Ishikawa (cell line): Measurements from ENCODE around the gene NCK1.

Source experiments
- CREB1 ChIP-seq: IDR thresholded peaks from 2 replicates; pipeline ENCODE4 v1.6.1; 2012; ENCODE audit warnings: low read depth
- EP300 ChIP-seq: IDR thresholded peaks from 2 replicates; pipeline ENCODE4 v1.6.1; 2012; ENCODE audit warnings: borderline replicate concordance
- FOXM1 ChIP-seq: IDR thresholded peaks from 2 replicates; pipeline ENCODE4 v1.6.1; 2012; ENCODE audit warnings: low read depth, borderline replicate concordance
- NFIC ChIP-seq: IDR thresholded peaks from 2 replicates; pipeline ENCODE4 v1.6.1; 2012
- RAD21 ChIP-seq: IDR thresholded peaks from 2 replicates; pipeline ENCODE4 v1.6.1; 2012; ENCODE audit warnings: low read depth
- REST ChIP-seq: IDR thresholded peaks from 2 replicates; pipeline ENCODE4 v1.6.1; 2012; ENCODE audit warnings: low read depth, mild to moderate bottlenecking
- TAF1 ChIP-seq: IDR thresholded peaks from 2 replicates; pipeline ENCODE4 v1.6.1; 2012; ENCODE audit warnings: low read depth, mild to moderate bottlenecking
- TCF12 ChIP-seq: IDR thresholded peaks from 2 replicates; pipeline ENCODE4 v1.6.1; 2012; ENCODE audit warnings: low read depth
- USF1 ChIP-seq: IDR thresholded peaks from 2 replicates; pipeline ENCODE4 v1.6.1; 2012
- YY1 ChIP-seq: IDR thresholded peaks from 2 replicates; pipeline ENCODE4 v1.6.1; 2012; ENCODE audit warnings: low read depth
- ZBTB7A ChIP-seq: IDR thresholded peaks from 2 replicates; pipeline ENCODE4 v1.6.1; 2012; ENCODE audit warnings: low read depth

GRCh38 chr3:136869282-136869681 is 7.3 kb downstream of the NCK1 start:
- TF ChIP-seq TCF12: no peak
- no peak for TF ChIP-seq EP300
- TF ChIP-seq CREB1: no peak
- TF ChIP-seq TAF1: no peak
- TF ChIP-seq REST: no peak
- no peak for TF ChIP-seq USF1
- TF ChIP-seq ZBTB7A: no peak
- no peak for TF ChIP-seq YY1
- TF ChIP-seq NFIC: no peak
- TF ChIP-seq RAD21: no peak
- no peak for TF ChIP-seq FOXM1
